Astrocyte (in vitro differentiated cells and primary cell): Measurements from ENCODE around the gene ERI2. TPM values are rescaled to one million over a fixed set of nuclear protein-coding genes. Genes with fewer than 3 reads are reported as not detected.
"Not testable (repeated sequence)": the region's sequence is repeated elsewhere in the genome, so short reads cannot be mapped to it uniquely, and the experiment has no call there.

Source experiments
- DNase-seq: peaks from one replicate; pipeline ENCODE4 v3.0.0-alpha.2; 2010; ENCODE audit warnings: low read depth
- FAIRE-seq: peaks from 2 replicates; lab custom pipeline; 2011; peaks lifted over from hg19 to GRCh38; lab: Jason Lieb, UNC
- H2AFZ ChIP-seq: 2 replicates; pipeline ENCODE4 v1.6.0; 2012; ENCODE audit warnings: low read depth, low read length, inconsistent platforms
- H3K27ac ChIP-seq: 2 replicates; pipeline ENCODE4 v1.5.1; 2011; ENCODE audit warnings: low read depth, low read length, inconsistent platforms
- H3K27me3 ChIP-seq: 2 replicates; pipeline ENCODE4 v1.6.0; 2011; ENCODE audit warnings: low read length, inconsistent platforms; ENCODE audit not compliant: insufficient read depth
- H3K36me3 ChIP-seq: 2 replicates; pipeline ENCODE4 v1.5.1; 2011; ENCODE audit warnings: low read length, inconsistent platforms; ENCODE audit not compliant: insufficient read depth
- H3K4me1 ChIP-seq: 2 replicates; pipeline ENCODE4 v1.5.1; 2011; ENCODE audit warnings: low read length, inconsistent platforms; ENCODE audit not compliant: insufficient read depth
- H3K4me2 ChIP-seq: 2 replicates; pipeline ENCODE4 v1.6.0; 2012; ENCODE audit warnings: low read length, inconsistent platforms
- H3K4me3 ChIP-seq: 2 replicates; pipeline ENCODE4 v1.5.1; 2011; ENCODE audit warnings: low read depth, mild to moderate bottlenecking, low read length, inconsistent platforms; ENCODE audit not compliant: insufficient read depth
- H3K79me2 ChIP-seq: 2 replicates; pipeline ENCODE4 v1.6.0; 2012; ENCODE audit warnings: mild to moderate bottlenecking, low read length, inconsistent platforms; ENCODE audit not compliant: insufficient read depth
- H3K9ac ChIP-seq: 2 replicates; pipeline ENCODE4 v1.6.0; 2012; ENCODE audit warnings: mild to moderate bottlenecking, low read length, inconsistent platforms
- H3K9me3 ChIP-seq: 2 replicates; pipeline ENCODE4 v1.5.1; 2012; ENCODE audit warnings: low read depth, mild to moderate bottlenecking, low read length, inconsistent platforms; ENCODE audit not compliant: insufficient read depth
- H4K20me1 ChIP-seq: 2 replicates; pipeline ENCODE4 v1.6.0; 2012; ENCODE audit warnings: low read length, inconsistent platforms; ENCODE audit not compliant: insufficient read depth
- H3K27ac Mint-ChIP-seq: one replicate; pipeline ENCODE4 v1.8.0; 2021; ENCODE audit warnings: mild to moderate bottlenecking, mixed read lengths; ENCODE audit not compliant: unreplicated experiment
- H3K27me3 Mint-ChIP-seq: one replicate; pipeline ENCODE4 v1.8.0; 2021; ENCODE audit warnings: low read depth, mixed read lengths; ENCODE audit not compliant: unreplicated experiment
- H3K36me3 Mint-ChIP-seq: one replicate; pipeline ENCODE4 v1.8.0; 2021; ENCODE audit warnings: low read depth, mixed read lengths; ENCODE audit not compliant: unreplicated experiment
- H3K4me1 Mint-ChIP-seq: one replicate; pipeline ENCODE4 v1.8.0; 2021; ENCODE audit warnings: low read depth, mixed read lengths; ENCODE audit not compliant: unreplicated experiment
- H3K4me3 Mint-ChIP-seq: one replicate; pipeline ENCODE4 v1.8.0; 2021; ENCODE audit warnings: mild to moderate bottlenecking, moderate library complexity, mixed read lengths; ENCODE audit not compliant: unreplicated experiment
- H3K9me3 Mint-ChIP-seq: one replicate; pipeline ENCODE4 v1.8.0; 2021; ENCODE audit warnings: mild to moderate bottlenecking, mixed read lengths; ENCODE audit not compliant: unreplicated experiment
- EZH2 ChIP-seq: IDR thresholded peaks from 2 replicates; pipeline ENCODE4 v1.6.1; 2012; ENCODE audit warnings: mild to moderate bottlenecking, low read length, inconsistent platforms; ENCODE audit not compliant: insufficient read depth
- total RNA-seq: library from RNA; stranded (reverse); gene quantifications from 2 replicates; pipeline ENCODE4 v1.2.1, GENCODE V29; 2021
- TF ChIP-seq, protein P1 (sequence below): IDR thresholded peaks from 2 replicates; pipeline ENCODE4 v1.5.1; 2011; ENCODE audit warnings: low read depth, mild to moderate bottlenecking, inconsistent platforms, low read length, moderate library complexity; ENCODE audit not compliant: insufficient read depth

ERI2 gene
- total RNA-seq, 1 donor from 2014 or later, result 12.9 TPM

DNA sequence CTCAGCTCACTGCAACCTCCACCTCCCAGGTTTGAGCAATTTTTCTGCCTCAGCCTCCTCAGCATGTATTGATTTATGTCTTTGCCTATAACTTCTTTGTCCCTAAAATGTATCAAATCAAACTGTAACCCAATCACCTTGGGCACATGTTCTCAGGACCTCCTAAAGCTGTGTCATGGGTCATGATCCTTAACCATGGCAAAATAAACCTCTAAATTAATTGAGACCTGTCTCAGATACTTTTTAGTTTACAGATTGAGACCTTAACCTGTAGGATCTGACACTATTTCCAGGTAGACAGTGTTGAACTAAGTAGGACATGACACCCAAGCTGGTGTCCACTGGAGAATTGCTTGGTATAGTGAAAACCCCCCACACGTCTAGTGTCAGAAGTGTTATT is 45.1 kb downstream of the ERI2 start:
- Mint-ChIP-seq H3K27ac (no peak overlapping the region), H3K36me3 (no peaks in the 10 kb centered on the region), H3K4me3 (no peak overlapping the region), H3K4me1 (no peaks in the 10 kb centered on the region), H3K9me3 (peaks cover 2% of the 10 kb centered on the region), H3K27me3 (no peaks in the 10 kb centered on the region)
- Histone ChIP-seq H3K4me3 (no peak overlapping the region), H3K9ac (no peak overlapping the region), H3K4me2 (no peak overlapping the region), H3K9me3 (no peaks in the 10 kb centered on the region), H3K36me3 (no peaks in the 10 kb centered on the region), H3K27ac (no peak overlapping the region), H3K4me1 (peaks cover 3% of the 10 kb centered on the region), H3K79me2 (no peaks in the 10 kb centered on the region), H3K27me3 (no peaks in the 10 kb centered on the region), H4K20me1 (no peaks in the 10 kb centered on the region), H2AFZ (no peak overlapping the region)
- no peak for DNase-seq
- no peak for FAIRE-seq
- TF ChIP-seq, protein P1, sequence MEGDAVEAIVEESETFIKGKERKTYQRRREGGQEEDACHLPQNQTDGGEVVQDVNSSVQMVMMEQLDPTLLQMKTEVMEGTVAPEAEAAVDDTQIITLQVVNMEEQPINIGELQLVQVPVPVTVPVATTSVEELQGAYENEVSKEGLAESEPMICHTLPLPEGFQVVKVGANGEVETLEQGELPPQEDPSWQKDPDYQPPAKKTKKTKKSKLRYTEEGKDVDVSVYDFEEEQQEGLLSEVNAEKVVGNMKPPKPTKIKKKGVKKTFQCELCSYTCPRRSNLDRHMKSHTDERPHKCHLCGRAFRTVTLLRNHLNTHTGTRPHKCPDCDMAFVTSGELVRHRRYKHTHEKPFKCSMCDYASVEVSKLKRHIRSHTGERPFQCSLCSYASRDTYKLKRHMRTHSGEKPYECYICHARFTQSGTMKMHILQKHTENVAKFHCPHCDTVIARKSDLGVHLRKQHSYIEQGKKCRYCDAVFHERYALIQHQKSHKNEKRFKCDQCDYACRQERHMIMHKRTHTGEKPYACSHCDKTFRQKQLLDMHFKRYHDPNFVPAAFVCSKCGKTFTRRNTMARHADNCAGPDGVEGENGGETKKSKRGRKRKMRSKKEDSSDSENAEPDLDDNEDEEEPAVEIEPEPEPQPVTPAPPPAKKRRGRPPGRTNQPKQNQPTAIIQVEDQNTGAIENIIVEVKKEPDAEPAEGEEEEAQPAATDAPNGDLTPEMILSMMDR, result no peak
- no peak for TF ChIP-seq EZH2

DNA sequence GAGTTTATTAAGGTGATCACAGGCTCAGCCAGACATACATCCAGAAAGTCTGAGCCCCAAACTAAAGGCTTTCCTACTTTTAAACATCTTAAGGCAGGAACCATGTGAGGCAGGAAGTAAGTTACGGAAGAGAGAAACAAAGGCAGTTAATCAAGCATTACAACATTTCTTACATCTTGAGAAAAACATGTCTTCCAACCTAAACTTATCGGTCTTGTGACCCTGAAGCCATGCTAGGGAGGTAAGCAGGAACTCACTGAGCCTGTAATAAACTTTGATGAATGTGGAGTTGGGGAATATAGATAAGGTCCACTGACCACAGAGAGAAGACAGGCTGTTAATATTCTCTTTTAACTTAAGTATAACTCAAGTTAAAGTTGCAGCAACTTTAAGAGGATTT is 45.9 kb downstream of the ERI2 start:
- no peaks in the 10 kb centered on the region for H3K79me2 ChIP-seq
- H3K27me3 Mint-ChIP-seq, result no peaks in the 10 kb centered on the region
- H3K4me2 ChIP-seq, result no peak overlapping the region
- FAIRE-seq (no peak), DNase-seq (no peak)
- TF ChIP-seq EZH2, result no peak
- TF ChIP-seq, protein P1, result no peak
- H3K4me1 Mint-ChIP-seq, result no peaks in the 10 kb centered on the region
- peaks cover 2% of the 10 kb centered on the region for H3K9me3 Mint-ChIP-seq
- no peak overlapping the region for H3K27ac Mint-ChIP-seq
- H3K4me3 Mint-ChIP-seq, result no peak overlapping the region
- H2AFZ ChIP-seq, result no peak overlapping the region
- H3K36me3 ChIP-seq, result no peaks in the 10 kb centered on the region
- H3K9me3 ChIP-seq, result no peaks in the 10 kb centered on the region
- peaks cover 3% of the 10 kb centered on the region for H3K4me1 ChIP-seq
- H3K27me3 ChIP-seq, result no peaks in the 10 kb centered on the region
- H3K27ac ChIP-seq, result no peak overlapping the region
- H3K9ac ChIP-seq, result no peak overlapping the region
- H3K4me3 ChIP-seq, result no peak overlapping the region
- no peaks in the 10 kb centered on the region for H4K20me1 ChIP-seq
- H3K36me3 Mint-ChIP-seq, result no peaks in the 10 kb centered on the region

DNA sequence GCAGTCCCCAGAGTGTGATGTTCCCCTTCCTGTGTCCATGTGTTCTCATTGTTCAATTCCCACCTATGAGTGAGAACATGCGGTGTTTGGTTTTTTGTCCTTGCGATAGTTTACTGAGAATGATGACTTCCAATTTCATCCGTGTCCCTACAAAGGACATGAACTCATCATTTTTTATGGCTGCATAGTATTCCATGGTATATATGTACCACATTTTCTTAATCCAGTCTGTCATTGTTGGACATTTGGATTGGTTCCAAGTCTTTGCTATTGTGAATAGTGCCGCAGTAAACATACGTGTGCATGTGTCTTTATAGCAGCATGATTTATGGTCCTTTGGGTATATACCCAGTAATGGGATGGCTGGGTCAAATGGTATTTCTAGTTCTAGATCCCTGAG is 50.5 kb downstream of the ERI2 start:
- not testable (repeated sequence) for H3K4me1 ChIP-seq, H3K9ac ChIP-seq, H3K9me3 ChIP-seq, H3K4me1 Mint-ChIP-seq, H3K27ac Mint-ChIP-seq, H3K4me3 Mint-ChIP-seq, H3K27me3 Mint-ChIP-seq, H3K4me2 ChIP-seq, H3K27me3 ChIP-seq, H3K36me3 Mint-ChIP-seq, H3K9me3 Mint-ChIP-seq, FAIRE-seq, H2AFZ ChIP-seq, H3K79me2 ChIP-seq, H4K20me1 ChIP-seq, DNase-seq, H3K27ac ChIP-seq, H3K4me3 ChIP-seq, H3K36me3 ChIP-seq
